Measurements from ENCODE around the gene POC1B.

Gene POC1B

GRCh38 chr12:89538897-89539296 is 13.1 kb upstream of the POC1B start:
- DNase-seq, result no peak

GRCh38 chr12:89537389-89537788 is 11.5 kb upstream of the POC1B start:
- DNase-seq, result no peak

- peak; percentile 37 for DNase-seq
These were observed 3.9 kb upstream of the POC1B start for GRCh38 chr12:89529738-89530137.

- no peak for DNase-seq
These were observed 2.6 kb upstream of the POC1B start for GRCh38 chr12:89528434-89528833.

- DNase-seq, result no peak
These were observed 483 bp downstream of the POC1B start for GRCh38 chr12:89525305-89525823.

- DNase-seq, result peak; percentile 74
These were observed 1.1 kb downstream of the POC1B start, which contains the start of gene GALNT4 for GRCh38 chr12:89524541-89525304. Gene GALNT4, minus strand, starts transcription at chr12:89524796. Its CDS starts 247 bp downstream, at chr12:89524549.

DNA sequence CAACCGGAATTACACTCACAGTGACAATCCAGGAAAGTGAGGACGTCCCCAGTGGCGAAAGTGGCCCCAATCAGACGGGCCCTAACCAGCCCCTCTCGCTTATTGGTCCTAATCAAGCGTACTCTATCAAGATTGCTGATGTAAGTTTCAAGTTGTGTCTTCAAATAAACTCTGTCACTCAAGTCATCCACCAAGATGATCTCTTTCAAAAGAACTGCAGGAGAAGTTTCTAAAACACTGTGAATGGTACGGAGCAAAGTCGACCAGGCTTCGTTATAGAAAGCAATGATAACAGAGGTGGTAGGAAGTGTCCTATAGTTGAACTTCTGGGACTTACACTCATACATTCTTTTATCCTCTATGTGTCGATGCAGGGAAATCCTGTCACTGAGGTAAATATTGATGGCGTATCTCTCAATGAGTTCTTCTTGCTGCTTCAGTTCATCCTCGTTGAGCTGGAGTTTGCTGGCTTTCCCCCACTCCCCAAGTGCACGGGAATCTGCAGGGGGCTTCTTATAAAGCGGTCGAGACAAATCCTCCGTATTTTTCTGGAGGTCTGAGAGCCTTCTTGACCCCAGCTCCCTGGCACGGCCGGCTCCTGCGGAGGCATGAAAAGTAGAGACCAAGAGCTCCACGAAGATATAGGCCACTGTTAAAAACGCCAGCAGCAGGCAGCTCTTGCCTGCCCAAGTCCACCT is 1.9 kb downstream of the POC1B start:
- DNase-seq, result no peak

GRCh38 chr12:89523393-89523792 is 2.5 kb downstream of the POC1B start:
- DNase-seq, result no peak

GRCh38 chr12:89521364-89522223 is 4.3 kb downstream of the POC1B start:
- peak; percentile 29 for DNase-seq

- no peak for DNase-seq
These were observed 8.1 kb downstream of the POC1B start for GRCh38 chr12:89517720-89518119.

GRCh38 chr12:89516633-89517032 is 9.2 kb downstream of the POC1B start:
- no peak for DNase-seq

DNA sequence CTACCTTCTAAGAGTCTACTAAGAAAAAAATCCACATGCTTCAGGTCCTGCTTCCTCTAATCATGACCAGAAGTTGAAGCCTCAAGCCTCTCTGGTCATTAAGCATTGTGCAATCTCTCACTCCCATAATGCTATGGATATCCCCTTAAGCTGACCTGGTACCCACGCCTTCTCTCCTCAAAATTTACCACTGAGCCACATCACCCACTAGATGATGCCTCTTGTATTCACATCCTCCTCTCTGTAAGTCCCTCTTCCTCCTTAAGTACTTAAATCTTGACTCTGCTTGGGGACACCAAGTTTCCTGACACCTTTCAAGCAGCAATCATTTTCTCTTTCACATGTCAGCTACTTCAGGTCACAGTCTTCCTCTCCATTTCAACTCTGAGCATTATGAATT is 11.1 kb downstream of the POC1B start:
- DNase-seq, result no peak

DNA sequence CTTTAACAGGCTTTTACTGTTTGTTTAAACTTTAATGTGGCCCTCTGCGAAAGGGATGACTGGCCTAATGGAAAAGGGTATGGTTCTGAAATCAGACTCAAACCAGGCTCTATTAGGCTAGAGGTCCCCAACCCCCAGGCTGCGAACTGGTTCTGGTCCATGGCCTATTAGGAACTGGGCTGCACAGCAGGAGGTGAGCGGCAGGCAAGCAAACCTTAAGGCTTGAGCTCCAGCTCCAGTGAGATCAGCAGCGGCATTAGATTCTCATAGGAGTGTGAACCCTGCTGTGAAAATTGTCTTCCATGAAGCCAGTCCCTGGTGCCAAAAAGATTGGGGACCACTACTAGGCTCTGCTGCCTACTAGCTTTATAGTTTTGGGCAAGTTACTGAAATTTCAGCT is 12.3 kb downstream of the POC1B start:
- DNase-seq, result no peak

GRCh38 chr12:89507015-89507824 is 18.6 kb downstream of the POC1B start:
- DNase-seq, result no peak

DNA sequence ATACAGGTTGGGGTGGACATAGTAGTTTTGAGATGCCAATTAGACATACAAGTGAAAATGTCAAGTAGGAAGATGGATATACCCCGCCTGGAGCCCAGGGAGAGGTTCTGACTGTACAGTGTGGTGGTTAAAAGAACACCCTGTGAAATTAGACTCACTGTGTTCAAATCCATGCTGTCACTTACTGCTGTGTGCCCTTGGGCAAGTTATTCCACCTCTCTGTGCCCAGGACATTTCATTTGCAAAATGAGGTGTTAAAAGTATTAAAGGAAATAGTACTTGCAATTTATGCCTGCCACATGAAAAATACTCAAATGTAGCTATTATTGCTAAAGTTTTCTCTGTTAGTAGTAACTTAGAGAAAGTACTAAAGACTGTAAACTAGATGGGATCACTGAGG is 19.8 kb downstream of the POC1B start:
- DNase-seq, result no peak

- no peak for DNase-seq
These were observed 21.1 kb downstream of the POC1B start for GRCh38 chr12:89504560-89505346.

- no peak for DNase-seq
These were observed 24.1 kb downstream of the POC1B start for GRCh38 chr12:89501793-89502192.

DNA sequence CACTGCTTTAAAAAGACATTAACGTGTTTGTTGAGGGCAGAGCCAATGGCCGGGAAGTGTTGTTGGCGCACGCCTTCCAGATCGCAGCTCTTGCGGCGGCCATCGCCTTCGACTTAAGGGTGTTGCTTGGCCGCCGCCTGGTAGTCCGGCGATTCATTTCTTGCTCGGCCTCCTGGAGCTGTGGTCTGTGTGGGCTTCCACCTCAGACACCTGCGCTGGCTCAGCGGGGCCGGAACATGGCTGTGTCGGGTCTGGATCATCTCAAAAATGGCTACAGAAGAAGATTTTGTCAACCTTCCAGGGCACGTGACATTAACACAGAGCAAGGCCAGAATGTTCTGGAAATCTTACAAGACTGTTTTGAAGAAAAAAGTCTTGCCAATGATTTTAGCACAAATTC is 26.0 kb downstream of the POC1B start:
- DNase-seq, result no peak

DNA sequence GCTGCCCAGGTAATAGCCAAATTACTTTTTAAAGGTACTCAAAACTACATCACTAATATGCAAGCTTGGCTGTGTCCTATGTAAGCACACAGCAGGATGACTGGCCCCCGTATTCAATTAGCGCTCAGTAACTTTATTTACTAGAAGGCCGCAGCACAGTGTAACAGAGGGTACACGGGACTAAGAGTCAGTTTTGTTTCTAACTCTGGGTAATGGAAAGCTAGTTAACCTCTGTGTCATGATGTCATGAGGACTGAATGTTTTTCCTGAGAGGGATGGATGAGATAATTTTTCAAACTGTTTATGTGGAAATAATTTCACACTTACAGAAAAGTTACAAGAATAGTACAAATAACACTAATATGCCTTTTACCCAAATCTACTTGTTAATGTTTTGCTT is 28.4 kb downstream of the POC1B start:
- peak; percentile 23 for DNase-seq

DNA sequence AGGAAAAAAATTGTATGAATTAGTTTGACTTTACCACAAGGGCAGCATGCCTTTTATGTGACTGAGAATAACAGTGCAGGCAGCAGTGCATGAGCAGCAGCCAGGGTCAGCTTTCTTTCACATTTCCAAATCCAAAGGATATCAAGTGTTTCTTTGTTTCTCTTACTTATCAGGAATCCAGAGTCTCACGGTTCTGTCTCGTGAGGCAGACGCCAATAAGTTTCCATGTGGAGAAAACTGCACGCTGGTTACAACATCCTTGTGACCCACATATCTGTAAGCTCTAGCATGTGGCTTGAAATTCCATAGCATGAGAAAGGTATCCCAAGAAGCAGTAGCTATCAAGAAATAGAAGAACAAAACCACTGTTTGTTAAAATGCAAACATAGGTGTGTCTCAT is 28.8 kb downstream of the POC1B start:
- no peak for DNase-seq

GRCh38 chr12:89494411-89495231 is 31.2 kb downstream of the POC1B start:
- no peak for DNase-seq

Data from kidney glomerular epithelial cell (primary cell).